Loucy (cell line): Measurements from ENCODE around the gene DLG2.

Experiments used
- H2AFZ ChIP-seq: fragments of 200-600 bp; sonication (generic); 2 replicates; pipeline ENCODE4 v1.6.0; 2016; ENCODE audit warnings: antibody characterized with exemption, mild to moderate bottlenecking, low read length, moderate library complexity
- H3F3A ChIP-seq: fragments of 200-600 bp; 2 replicates; pipeline ENCODE4 v1.6.0; 2016; ENCODE audit warnings: antibody characterized with exemption, low read depth, mild to moderate bottlenecking
- H3K27me3 ChIP-seq: fragments of 200-600 bp; sonication (generic); 2 replicates; pipeline ENCODE4 v1.6.1; 2014; ENCODE audit warnings: low read length, mild to moderate bottlenecking; ENCODE audit not compliant: insufficient read depth, poor library complexity, severe bottlenecking
- H3K36me3 ChIP-seq: fragments of 200-600 bp; sonication (generic); 2 replicates; pipeline ENCODE4 v1.6.1; 2016; ENCODE audit warnings: low read length; ENCODE audit not compliant: insufficient read depth
- H3K4me1 ChIP-seq: fragments of 200-600 bp; sonication (generic); 2 replicates; pipeline ENCODE4 v1.5.1; 2014; ENCODE audit warnings: low read length, mild to moderate bottlenecking; ENCODE audit not compliant: insufficient read depth, poor library complexity, severe bottlenecking
- H3K4me2 ChIP-seq: fragments of 200-600 bp; sonication (generic); 2 replicates; pipeline ENCODE4 v1.6.0; 2014; ENCODE audit warnings: antibody characterized with exemption, low read length, low read depth, mild to moderate bottlenecking; ENCODE audit not compliant: poor library complexity, severe bottlenecking
- H3K4me3 ChIP-seq: fragments of 200-600 bp; sonication (generic); 2 replicates; pipeline ENCODE4 v1.5.1; 2014; ENCODE audit warnings: low read length, mild to moderate bottlenecking, mixed read lengths; ENCODE audit not compliant: poor library complexity, severe bottlenecking
- H3K79me2 ChIP-seq: fragments of 200-600 bp; sonication (generic); 2 replicates; pipeline ENCODE4 v1.6.1; 2014; ENCODE audit warnings: low read length; ENCODE audit not compliant: insufficient read depth
- H3K9ac ChIP-seq: fragments of 200-600 bp; sonication (generic); 2 replicates; pipeline ENCODE4 v1.6.0; 2014; ENCODE audit warnings: mild to moderate bottlenecking, low read depth, low read length, moderate library complexity; ENCODE audit not compliant: poor library complexity, severe bottlenecking
- H3K9me2 ChIP-seq: fragments of 200-600 bp; sonication (generic); replicated peaks from 2 replicates; pipeline ENCODE4 v1.6.1; 2016; ENCODE audit warnings: low read depth, low read length, mixed read lengths
- H3K9me3 ChIP-seq: fragments of 200-600 bp; sonication (generic); 2 replicates; pipeline ENCODE4 v1.6.1; 2014; ENCODE audit warnings: mild to moderate bottlenecking, antibody characterized with exemption, low read length, low read depth; ENCODE audit not compliant: insufficient read depth
- H4K20me1 ChIP-seq: fragments of 200-600 bp; sonication (generic); 2 replicates; pipeline ENCODE4 v1.6.0; 2014; ENCODE audit warnings: antibody characterized with exemption, low read length, mild to moderate bottlenecking; ENCODE audit not compliant: insufficient read depth, poor library complexity, severe bottlenecking
- CTCF ChIP-seq: fragments of 200-600 bp; sonication (generic); conservative IDR thresholded peaks from 2 replicates; pipeline ENCODE4 v1.5.1; 2014; ENCODE audit warnings: mild to moderate bottlenecking, antibody characterized with exemption, low read length
- EZH2phosphoT487 ChIP-seq: fragments of 200-600 bp; IDR thresholded peaks from 2 replicates; pipeline ENCODE4 v1.6.1; 2018; ENCODE audit warnings: antibody characterized with exemption, mild to moderate bottlenecking, moderate library complexity, borderline replicate concordance

Gene DLG2

GRCh38 chr11:83464160-83464944 is 2162.8 kb downstream of the DLG2 start:
- no peaks in the 10 kb centered on the region for H3K4me1 ChIP-seq
- no peaks in the 10 kb centered on the region for H3K79me2 ChIP-seq
- H3K9me2 ChIP-seq = no peaks in the 10 kb centered on the region
- no peak overlapping the region for H2AFZ ChIP-seq
- TF ChIP-seq EZH2phosphoT487 (no peak), CTCF (no peak)
- H3K36me3 ChIP-seq = no peaks in the 10 kb centered on the region
- no peaks in the 10 kb centered on the region for H3K9me3 ChIP-seq
- H3F3A ChIP-seq = no peaks in the 10 kb centered on the region
- H4K20me1 ChIP-seq = no peaks in the 10 kb centered on the region
- no peak overlapping the region for H3K4me3 ChIP-seq
- no peak overlapping the region for H3K4me2 ChIP-seq
- no peaks in the 10 kb centered on the region for H3K27me3 ChIP-seq
- no peak overlapping the region for H3K9ac ChIP-seq

GRCh38 chr11:83459798-83460197 is 2167.3 kb downstream of the DLG2 start:
- no peak overlapping the region for H3K9ac ChIP-seq
- H2AFZ ChIP-seq = no peak overlapping the region
- H3K79me2 ChIP-seq = no peaks in the 10 kb centered on the region
- H3K9me2 ChIP-seq = no peaks in the 10 kb centered on the region
- no peak overlapping the region for H3K4me2 ChIP-seq
- no peaks in the 10 kb centered on the region for H3K9me3 ChIP-seq
- H3K27me3 ChIP-seq = no peaks in the 10 kb centered on the region
- TF ChIP-seq CTCF (no peak), EZH2phosphoT487 (no peak)
- no peaks in the 10 kb centered on the region for H3F3A ChIP-seq
- no peaks in the 10 kb centered on the region for H4K20me1 ChIP-seq
- no peak overlapping the region for H3K4me3 ChIP-seq
- no peaks in the 10 kb centered on the region for H3K36me3 ChIP-seq
- no peaks in the 10 kb centered on the region for H3K4me1 ChIP-seq

GRCh38 chr11:83456566-83456965 is 2170.6 kb downstream of the DLG2 start:
- Histone ChIP-seq H3K4me3 (no peak overlapping the region), H3K9me2 (no peaks in the 10 kb centered on the region), H3K36me3 (no peaks in the 10 kb centered on the region), H3K27me3 (no peaks in the 10 kb centered on the region), H3K79me2 (no peaks in the 10 kb centered on the region), H4K20me1 (no peaks in the 10 kb centered on the region), H3K4me1 (no peaks in the 10 kb centered on the region), H3K9me3 (no peaks in the 10 kb centered on the region), H3K9ac (no peak overlapping the region), H3K4me2 (no peak overlapping the region), H2AFZ (no peak overlapping the region), H3F3A (no peaks in the 10 kb centered on the region)
- TF ChIP-seq EZH2phosphoT487 (no peak), CTCF (no peak)
